Skeletal muscle tissue (tissue), 4 donors: ENCODE data around the gene MMP17. TPM values are rescaled to one million over a fixed set of nuclear protein-coding genes. Genes with fewer than 3 reads are reported as not detected.

ENCODE experiments used
- H3K27ac ChIP-seq: one replicate; pipeline ENCODE4 v1.7.0; 2013; ENCODE audit warnings: mild to moderate bottlenecking, low read depth, low read length, inconsistent platforms
- H3K27me3 ChIP-seq, 3 donors: one replicate each; pipeline ENCODE4 v1.7.0; 2013; ENCODE audit warnings: low read length in 3 of 3; ENCODE audit not compliant: control insufficient read depth in 3 of 3, insufficient read depth in 3 of 3
- H3K36me3 ChIP-seq, 3 donors: one replicate each; pipeline ENCODE4 v1.7.0; 2013; ENCODE audit warnings: low read length in 3 of 3; ENCODE audit not compliant: control insufficient read depth in 3 of 3, insufficient read depth in 3 of 3
- H3K4me1 ChIP-seq, 3 donors: one replicate each; pipeline ENCODE4 v1.7.0; 2013; ENCODE audit warnings: low read length in 3 of 3, mild to moderate bottlenecking in 3 of 3; ENCODE audit not compliant: control insufficient read depth in 3 of 3, insufficient read depth in 3 of 3
- H3K4me3 ChIP-seq, 3 donors: one replicate each; pipeline ENCODE4 v1.7.0; 2013; ENCODE audit warnings: low read length in 3 of 3
- H3K9ac ChIP-seq, 3 donors: one replicate each; pipeline ENCODE4 v1.7.0; 2013; ENCODE audit warnings: low read length in 3 of 3, mild to moderate bottlenecking in 3 of 3, moderate library complexity in 2 of 3, low read depth in 1 of 3
- H3K9me3 ChIP-seq, 3 donors: one replicate each; pipeline ENCODE4 v1.7.0; 2013; ENCODE audit warnings: low read length in 3 of 3; ENCODE audit not compliant: control insufficient read depth in 3 of 3
- total RNA-seq: library from RNA; depleted of rRNA; stranded (reverse); fragments of >200 nt; gene quantifications from one replicate; pipeline ENCODE4 v1.2.3, GENCODE V29; 2014
- donor health status: Osteomylitis.

The MMP17 gene
- total RNA-seq, 1 donor from 2014 or later = 6.3 TPM

- Histone ChIP-seq H3K9ac (no peak overlapping the region), H3K27ac (no peak overlapping the region), H3K27me3 (no peaks in the 10 kb centered on the region), H3K4me1 (peaks cover 26 to 34% (median 29%) of the 10 kb centered on the region in 3 donors), H3K36me3 (peaks cover 4 to 6% (median 5%) of the 10 kb centered on the region in 3 donors), H3K9me3 (no peaks in the 10 kb centered on the region), H3K4me3 (no peak overlapping the region)
Observed at GRCh38 chr12:131893605-131894312, 65.6 kb downstream of the MMP17 start.

GRCh38 chr12:131894313-131894860, 66.2 kb downstream of the MMP17 start, which contains the start of gene ULK1:
ULK1 (plus strand) TSS chr12:131894622; CDS start chr12:131895002, 380 bp downstream.
- Histone ChIP-seq H3K9ac (peak within 1 kb of the TSS; percentile 97 to 98 (median 97)), H3K27ac (peak within 1 kb of the TSS; percentile 100), H3K36me3 (peaks cover 4 to 7% (median 5%) of the 10 kb centered on the region in 3 donors), H3K27me3 (no peaks in the 10 kb centered on the region), H3K9me3 (no peaks in the 10 kb centered on the region), H3K4me3 (peak within 1 kb of the TSS; percentile 80 to 88 (median 88)), H3K4me1 (peaks cover 26 to 34% (median 29%) of the 10 kb centered on the region in 3 donors)

GRCh38 chr12:131894981-131895639, 66.9 kb downstream of the MMP17 start:
- H3K4me1 ChIP-seq = peaks cover 28 to 34% (median 30%) of the 10 kb centered on the region in 3 donors
- H3K27ac ChIP-seq = peak overlapping the region; percentile 100
- no peaks in the 10 kb centered on the region for H3K9me3 ChIP-seq
- peak overlapping the region; percentile 97 to 98 (median 97) for H3K9ac ChIP-seq
- peak overlapping the region; percentile 80 to 88 (median 88) for H3K4me3 ChIP-seq
- peaks cover 4 to 10% (median 5%) of the 10 kb centered on the region in 3 donors for H3K36me3 ChIP-seq
- H3K27me3 ChIP-seq = no peaks in the 10 kb centered on the region

- Histone ChIP-seq H3K9ac (peak overlapping the region; percentile 97 to 98 (median 97)), H3K27ac (peak overlapping the region; percentile 100), H3K27me3 (no peaks in the 10 kb centered on the region), H3K9me3 (no peaks in the 10 kb centered on the region), H3K4me1 (peaks cover 34 to 40% (median 36%) of the 10 kb centered on the region in 3 donors), H3K4me3 (peak overlapping the region; percentile 80 to 88 (median 88)), H3K36me3 (peaks cover 7 to 15% (median 8%) of the 10 kb centered on the region in 3 donors)
Observed at GRCh38 chr12:131895640-131896079, 67.5 kb downstream of the MMP17 start.

- Histone ChIP-seq H3K27ac (peak overlapping the region; percentile 100), H3K4me1 (peaks cover 35 to 41% (median 39%) of the 10 kb centered on the region in 3 donors), H3K9me3 (no peaks in the 10 kb centered on the region), H3K27me3 (no peaks in the 10 kb centered on the region), H3K36me3 (peaks cover 8 to 16% (median 9%) of the 10 kb centered on the region in 3 donors), H3K4me3 (peak overlapping the region; percentile 80 to 88 (median 88)), H3K9ac (peak overlapping the region; percentile 97 to 98 (median 97))
Observed at GRCh38 chr12:131896080-131896810, 68.1 kb downstream of the MMP17 start.

GRCh38 chr12:131896811-131897270, 68.6 kb downstream of the MMP17 start:
- H3K4me3 ChIP-seq = peak overlapping the region; percentile 80 to 88 (median 88)
- H3K36me3 ChIP-seq = peaks cover 9 to 16% (median 9%) of the 10 kb centered on the region in 3 donors
- no peaks in the 10 kb centered on the region for H3K27me3 ChIP-seq
- H3K9me3 ChIP-seq = no peaks in the 10 kb centered on the region
- H3K4me1 ChIP-seq = peaks cover 41 to 47% (median 45%) of the 10 kb centered on the region in 3 donors
- H3K27ac ChIP-seq = peak overlapping the region; percentile 100
- H3K9ac ChIP-seq = peak overlapping the region; percentile 23 to 98 (median 97)

GRCh38 chr12:131897276-131897675, 69.1 kb downstream of the MMP17 start:
- peak overlapping the region in 2 of 3 donors; percentile 97 to 98 for H3K9ac ChIP-seq
- H3K4me3 ChIP-seq = peak overlapping the region in 2 of 3 donors; percentile 88
- no peaks in the 10 kb centered on the region for H3K27me3 ChIP-seq
- peaks cover 9 to 16% (median 9%) of the 10 kb centered on the region in 3 donors for H3K36me3 ChIP-seq
- H3K27ac ChIP-seq = peak overlapping the region; percentile 100
- peaks cover 45 to 51% (median 49%) of the 10 kb centered on the region in 3 donors for H3K4me1 ChIP-seq
- H3K9me3 ChIP-seq = no peaks in the 10 kb centered on the region

- Histone ChIP-seq H3K36me3 (peaks cover 9 to 16% (median 9%) of the 10 kb centered on the region in 3 donors), H3K4me3 (peak overlapping the region in 1 of 3 donors; percentile 27), H3K4me1 (peaks cover 51 to 57% (median 55%) of the 10 kb centered on the region in 3 donors), H3K9ac (peak overlapping the region; percentile 61 to 98 (median 97)), H3K27ac (peak overlapping the region; percentile 100), H3K27me3 (no peaks in the 10 kb centered on the region), H3K9me3 (no peaks in the 10 kb centered on the region)
Observed at GRCh38 chr12:131897875-131898274, 69.7 kb downstream of the MMP17 start.

GRCh38 chr12:131900397-131900796, 72.2 kb downstream of the MMP17 start:
- H3K9me3 ChIP-seq = no peaks in the 10 kb centered on the region
- H3K27me3 ChIP-seq = no peaks in the 10 kb centered on the region
- H3K27ac ChIP-seq = no peak overlapping the region
- H3K4me1 ChIP-seq = peaks cover 67 to 75% (median 73%) of the 10 kb centered on the region in 3 donors
- H3K36me3 ChIP-seq = peaks cover 9 to 16% (median 9%) of the 10 kb centered on the region in 3 donors
- H3K9ac ChIP-seq = peak overlapping the region in 1 of 3 donors; percentile 40
- H3K4me3 ChIP-seq = no peak overlapping the region
